Fibroblast of mammary gland (primary cell): ENCODE data around the gene MYRF.

Source experiments
- DNase-seq: peaks from one replicate; pipeline ENCODE4 v3.0.0-alpha.2; 2010; ENCODE audit warnings: low read depth
- H3K4me3 ChIP-seq: 2 replicates; pipeline ENCODE4 v1.5.1; 2011; ENCODE audit warnings: low read depth, mild to moderate bottlenecking, low read length, moderate library complexity; ENCODE audit not compliant: control insufficient read depth
- CTCF ChIP-seq: conservative IDR thresholded peaks from 2 replicates; pipeline ENCODE4 v1.5.1; 2011; ENCODE audit warnings: low read depth, low read length, inconsistent platforms; ENCODE audit not compliant: control insufficient read depth, insufficient read depth

Gene MYRF

GRCh38 chr11:61778920-61779650 lies 26.6 kb downstream of the MYRF start:
- H3K4me3 ChIP-seq: no peak overlapping the region

GRCh38 chr11:61779666-61780525 lies 27.5 kb downstream of the MYRF start:
- H3K4me3 ChIP-seq: no peak overlapping the region
- no peak for TF ChIP-seq CTCF
- no peak for DNase-seq

More at GRCh38 chr11:61778920-61779650, 26.6 kb downstream of the MYRF start:
- no peak for TF ChIP-seq CTCF
- no peak for DNase-seq

- no peak for TF ChIP-seq CTCF
These were observed 28.2 kb downstream of the MYRF start for GRCh38 chr11:61780581-61781162.

GRCh38 chr11:61781585-61781984 lies 29.1 kb downstream of the MYRF start:
- no peak overlapping the region for H3K4me3 ChIP-seq
- no peak for DNase-seq
- TF ChIP-seq CTCF: no peak

More at GRCh38 chr11:61780581-61781162, 28.2 kb downstream of the MYRF start:
- H3K4me3 ChIP-seq: no peak overlapping the region
- no peak for DNase-seq

GRCh38 chr11:61782299-61782698 lies 29.9 kb downstream of the MYRF start:
- no peak for DNase-seq
- no peak for TF ChIP-seq CTCF
- H3K4me3 ChIP-seq: no peak overlapping the region

GRCh38 chr11:61782841-61783240 lies 30.4 kb downstream of the MYRF start:
- TF ChIP-seq CTCF: no peak
- no peak for DNase-seq
- H3K4me3 ChIP-seq: no peak overlapping the region
